Activated CD8-positive, alpha-beta memory T cell treated with anti-CD3 and anti-CD28 coated beads, Interleukin-2, amount 50 U/mL, for 24 hours (primary cell): ENCODE data around the gene TMEM50A.
"Not testable (repeated sequence)": the region's sequence is repeated elsewhere in the genome, so short reads cannot be mapped to it uniquely, and the experiment has no call there.

ENCODE experiments used
- DNase-seq: peaks from one replicate; pipeline ENCODE4 v3.0.0-alpha.2; 2020; ENCODE audit errors: extremely low read depth

Gene TMEM50A

DNA sequence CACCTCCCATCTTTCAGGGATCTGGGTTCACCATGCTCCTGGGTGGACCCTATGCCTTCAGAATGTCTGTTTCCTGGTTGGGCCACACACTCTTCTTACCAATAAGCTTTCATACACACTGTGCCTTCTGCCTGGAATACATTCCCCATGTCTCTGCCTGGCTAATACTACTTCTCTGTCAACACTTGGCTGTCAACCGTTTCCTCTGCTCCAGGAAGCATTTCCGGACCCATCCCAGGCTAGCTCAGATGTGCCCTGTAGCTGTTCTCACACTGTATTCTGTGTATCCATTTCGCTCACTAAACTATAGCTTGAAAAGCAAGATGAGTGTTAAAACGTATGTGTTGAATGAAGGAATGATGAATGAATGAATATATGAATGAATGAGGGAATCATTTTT, 49.0 kb downstream of the TMEM50A start:
- not testable (repeated sequence) for DNase-seq

DNA sequence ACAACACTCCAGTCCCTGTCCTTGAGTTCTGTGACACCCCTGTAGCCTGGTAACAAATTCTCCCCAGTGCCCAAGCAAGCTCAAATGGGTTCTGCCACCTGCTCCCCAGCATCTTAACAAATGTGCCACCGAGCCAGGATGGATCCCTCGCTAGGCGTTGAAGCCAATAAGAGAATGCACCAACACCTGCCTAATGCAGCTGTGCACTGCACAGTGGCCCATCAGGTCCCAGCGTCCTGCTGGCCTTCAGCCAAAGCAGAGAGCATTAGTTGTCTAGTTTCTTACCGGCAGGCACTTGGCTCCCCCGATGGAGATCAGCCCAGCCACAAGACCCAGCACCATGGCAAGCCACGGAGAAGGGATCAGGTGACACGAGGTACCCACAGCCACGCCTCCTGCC, 50.6 kb downstream of the TMEM50A start:
- not testable (repeated sequence) for DNase-seq

DNA sequence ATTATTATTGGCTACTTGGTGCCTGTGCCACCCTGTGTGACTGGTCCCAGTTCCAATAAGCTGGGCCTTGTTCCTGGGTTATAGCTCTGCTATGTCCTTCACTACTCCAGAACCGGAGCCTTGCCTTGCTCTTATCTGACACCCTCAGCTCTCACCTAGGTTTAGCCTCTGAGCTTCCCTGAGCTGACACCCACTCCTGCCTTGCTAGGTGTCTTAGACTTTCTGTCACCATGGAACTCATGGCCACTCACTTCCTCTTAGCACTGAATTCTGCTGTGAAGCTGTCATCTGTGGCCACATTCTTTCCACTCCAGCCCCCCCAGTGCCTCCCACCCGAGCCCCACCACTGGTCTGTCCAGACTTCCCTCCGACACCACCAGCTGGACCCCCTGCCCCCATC, 51.6 kb downstream of the TMEM50A start:
- DNase-seq = not testable (repeated sequence)

DNA sequence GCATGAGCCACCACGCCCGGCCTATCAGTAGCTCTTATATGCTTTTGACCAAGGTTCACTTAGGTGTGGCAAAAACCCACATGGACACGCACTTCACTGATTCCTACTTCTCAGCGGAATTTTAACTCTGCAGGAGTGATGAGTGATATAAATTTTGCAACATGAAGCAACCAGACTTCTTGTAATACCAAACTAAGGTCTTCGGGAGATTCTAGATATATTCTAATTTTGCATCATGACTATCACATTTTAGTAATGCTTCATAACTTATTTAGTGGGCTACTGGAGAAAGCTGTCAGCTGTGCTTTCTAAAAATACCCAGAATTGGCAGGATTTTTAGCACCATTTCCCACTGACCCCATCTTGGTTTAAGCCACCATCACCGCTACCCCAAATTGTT, 54.7 kb downstream of the TMEM50A start:
- no peak for DNase-seq

DNA sequence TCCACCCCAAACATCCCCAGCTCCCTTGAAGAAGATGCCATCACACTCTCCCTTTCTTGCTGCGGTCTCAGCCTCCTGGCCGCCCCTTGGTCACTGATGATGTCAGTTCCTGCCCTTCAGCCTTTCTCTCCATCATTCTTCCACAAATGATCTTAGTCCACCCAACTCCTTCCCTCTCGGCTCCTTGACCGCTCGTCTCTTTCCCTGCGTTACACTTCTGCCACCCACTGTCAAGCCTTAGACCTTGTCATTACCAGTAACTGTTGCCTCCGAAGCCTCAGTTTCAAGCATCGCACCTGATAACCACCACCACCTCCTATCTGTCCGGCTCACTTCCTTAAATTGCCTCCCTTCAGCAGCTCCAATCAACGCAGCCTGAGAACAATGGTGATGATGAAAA, 59.4 kb downstream of the TMEM50A start:
- not testable (repeated sequence) for DNase-seq

DNA sequence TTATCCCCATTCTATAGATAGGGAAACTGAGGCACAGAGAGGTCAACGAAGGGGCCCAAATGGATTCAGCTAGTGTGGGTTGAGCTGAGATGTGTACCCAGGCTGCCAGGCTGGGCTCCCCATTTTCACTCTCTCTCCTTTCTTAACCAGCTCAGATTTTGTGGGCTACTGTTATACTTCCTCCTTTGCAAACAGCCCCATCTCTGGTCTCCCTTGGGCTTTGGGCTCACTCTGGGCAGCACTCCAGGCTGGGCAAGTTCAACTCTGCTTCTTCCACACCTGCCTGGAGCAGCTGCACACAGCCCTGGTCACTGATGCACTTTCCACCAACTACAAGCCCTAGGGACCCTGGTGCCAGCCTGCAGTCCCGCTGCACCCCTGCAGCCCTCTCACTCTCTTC, 59.9 kb downstream of the TMEM50A start:
- not testable (repeated sequence) for DNase-seq

DNA sequence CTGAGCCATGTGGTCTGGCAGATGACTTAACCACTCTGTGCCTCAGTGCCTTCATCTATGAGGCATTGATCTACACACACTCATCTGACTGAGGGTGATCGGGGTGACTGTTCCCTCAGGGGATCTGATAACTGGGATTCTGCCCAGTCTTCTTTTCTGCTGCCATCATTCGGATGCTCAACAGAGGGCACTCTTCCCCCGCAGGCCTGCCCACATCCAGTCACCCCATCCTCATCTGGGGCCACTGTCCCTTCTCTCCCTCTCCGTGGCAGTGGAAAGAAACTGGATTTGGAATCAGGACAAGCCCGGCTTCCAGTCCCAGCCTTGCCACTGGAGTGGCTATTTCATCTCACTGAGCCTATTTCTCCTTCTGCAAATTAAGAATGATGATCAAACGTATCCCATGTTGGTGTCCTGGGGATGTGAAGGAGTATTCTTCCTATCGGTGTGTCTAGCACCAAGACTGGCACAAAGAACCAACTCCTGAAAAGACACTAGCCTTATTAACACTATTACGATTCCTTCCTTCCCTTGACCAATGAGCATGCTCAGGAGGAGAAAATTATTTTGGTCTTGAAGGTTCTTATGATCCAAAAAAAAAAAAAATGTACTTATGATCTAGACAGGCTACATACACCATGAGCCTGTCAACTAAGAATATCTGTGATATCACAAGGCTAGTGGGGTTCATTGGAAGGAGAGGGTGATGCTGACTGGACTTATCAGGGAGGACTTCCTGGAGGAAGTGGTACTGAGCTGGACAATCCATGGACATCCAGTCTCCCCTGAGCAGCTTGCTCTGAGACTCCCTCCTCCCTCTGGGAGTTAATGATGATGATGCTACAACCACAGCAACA, 65.0 kb downstream of the TMEM50A start:
- DNase-seq = not testable (repeated sequence)

DNA sequence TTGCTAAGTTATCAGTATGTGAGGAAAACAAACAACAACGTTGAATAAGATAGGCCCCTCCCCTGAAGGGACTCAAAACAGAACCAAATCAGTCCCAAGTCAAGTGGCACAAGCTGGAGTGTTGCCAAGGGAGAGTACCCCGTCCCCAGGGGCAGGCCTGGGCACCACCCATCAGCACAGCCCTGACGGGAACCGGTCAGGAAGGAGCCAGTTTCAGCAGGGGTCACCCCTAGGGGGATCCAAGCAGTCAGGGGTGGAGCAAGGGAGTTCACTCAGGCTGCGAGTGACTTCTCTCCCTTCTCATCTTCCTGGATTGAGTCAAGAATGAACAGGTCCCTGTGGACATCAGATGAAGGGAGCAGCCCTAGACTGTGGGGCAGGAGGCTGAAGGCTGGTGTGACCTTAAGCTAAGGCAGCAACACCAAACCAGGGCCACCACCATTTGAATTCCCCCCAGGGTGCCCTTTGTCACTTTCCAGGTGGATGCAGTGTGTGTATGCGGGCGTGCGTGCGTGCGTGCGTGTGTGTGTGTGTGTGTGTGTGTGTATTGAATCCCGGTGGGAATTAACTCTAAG, 67.7 kb downstream of the TMEM50A start:
- not testable (repeated sequence) for DNase-seq

DNA sequence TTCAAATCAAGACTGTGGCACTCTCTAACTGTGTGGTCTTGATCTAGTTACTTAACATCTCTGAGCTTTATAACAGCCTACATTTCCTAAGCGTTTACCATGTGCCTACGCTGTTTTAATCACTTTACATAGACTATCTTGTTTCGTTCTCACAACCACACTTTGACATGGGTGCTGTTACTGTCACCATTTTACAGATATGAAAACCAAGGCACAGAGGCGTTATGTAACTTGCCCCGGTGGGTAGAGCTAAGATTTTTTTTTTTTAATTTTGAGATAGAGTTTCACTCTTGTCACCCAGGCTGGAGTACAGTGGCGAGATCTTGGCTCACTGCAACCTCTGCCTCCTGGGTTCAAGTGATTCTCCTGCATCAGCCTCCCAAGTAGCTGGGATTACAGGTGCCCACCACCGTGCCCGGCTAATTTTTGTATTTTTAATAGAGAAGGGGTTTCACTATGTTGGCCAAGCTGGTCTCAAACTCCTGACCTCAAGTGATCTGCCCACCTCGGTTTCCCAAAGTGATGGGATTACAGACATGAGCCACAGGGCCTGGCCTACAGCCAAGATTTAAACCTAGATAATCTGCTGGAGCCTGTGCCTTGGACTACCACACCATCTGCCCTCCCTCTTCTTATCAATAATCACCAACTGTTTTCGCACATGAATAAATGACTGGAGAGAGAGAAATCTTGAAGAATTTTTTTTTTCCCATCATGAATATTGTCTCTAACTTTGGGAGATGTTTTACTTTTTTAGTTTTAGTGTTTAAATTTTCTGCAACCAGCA, 71.7 kb downstream of the TMEM50A start:
- DNase-seq = not testable (repeated sequence)
